CD4-positive, alpha-beta T cell treated with Interferon gamma for 1 hour (primary cell): ENCODE measurements around the gene WASF1.
"Not testable (repeated sequence)": the region's sequence is repeated elsewhere in the genome, so short reads cannot be mapped to it uniquely, and the experiment has no call there.

ENCODE experiments used
- DNase-seq: peaks from one replicate; pipeline ENCODE4 v3.0.0-alpha.2; 2020

WASF1 gene

GRCh38 chr6:110083875-110084585 lies 95.4 kb downstream of the WASF1 start:
- DNase-seq: no peak

- DNase-seq: no peak
Observed at GRCh38 chr6:110075406-110075805, 104.1 kb downstream of the WASF1 start.

DNA sequence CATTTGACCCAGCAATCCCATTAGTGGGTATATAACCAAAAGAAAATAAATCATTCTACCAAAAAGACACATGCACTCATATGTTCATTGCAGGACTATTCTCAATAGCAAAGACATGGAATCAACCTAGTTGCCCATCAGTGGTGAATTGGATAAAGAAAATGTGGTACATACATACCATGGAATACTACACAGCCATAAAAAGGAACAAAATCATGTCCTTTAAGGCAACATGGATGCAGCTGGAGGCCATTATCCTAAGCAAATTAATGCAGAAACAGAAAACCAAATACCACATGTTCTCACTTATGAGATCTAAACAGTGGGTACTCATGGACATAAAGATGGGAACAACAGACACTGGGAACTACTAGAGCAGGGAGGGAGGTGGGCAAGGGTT lies 106.0 kb downstream of the WASF1 start:
- not testable (repeated sequence) for DNase-seq

- DNase-seq: no peak
Observed at GRCh38 chr6:110068592-110068967, 110.9 kb downstream of the WASF1 start.

DNA sequence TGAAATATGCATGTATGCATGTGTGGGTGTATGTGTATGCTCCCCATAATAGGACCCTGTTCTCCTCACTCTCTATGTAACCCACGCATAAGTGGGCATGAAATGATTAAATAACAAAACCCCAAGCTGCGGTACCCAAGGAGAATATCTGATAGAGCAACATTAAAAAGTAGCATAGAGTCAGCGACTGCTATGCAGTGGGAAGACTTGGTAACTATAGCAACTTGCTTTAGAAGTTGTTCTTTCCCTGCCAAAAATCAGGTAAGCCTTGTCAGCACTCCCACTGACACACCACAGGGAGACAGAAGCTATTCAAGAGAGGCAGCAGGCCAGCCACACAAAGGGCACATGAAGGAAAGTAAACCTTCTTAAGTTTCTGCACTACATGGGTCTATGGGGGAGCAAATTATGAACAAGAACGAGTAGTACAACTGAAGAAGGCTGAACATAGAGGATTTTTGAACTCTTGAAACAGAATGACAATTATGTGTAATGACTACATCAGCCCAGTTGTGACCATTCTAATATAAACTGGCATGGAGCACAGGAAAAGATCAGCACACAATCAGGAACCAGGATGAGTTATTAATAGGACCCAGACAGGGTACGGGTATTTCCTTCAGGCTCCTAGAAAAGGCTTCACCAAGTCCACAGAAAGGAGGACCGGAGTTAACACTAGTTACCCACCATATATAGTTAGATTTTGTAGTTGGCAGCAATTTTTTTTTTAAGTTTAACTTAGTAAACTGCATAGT lies 111.5 kb downstream of the WASF1 start:
- DNase-seq: no peak

DNA sequence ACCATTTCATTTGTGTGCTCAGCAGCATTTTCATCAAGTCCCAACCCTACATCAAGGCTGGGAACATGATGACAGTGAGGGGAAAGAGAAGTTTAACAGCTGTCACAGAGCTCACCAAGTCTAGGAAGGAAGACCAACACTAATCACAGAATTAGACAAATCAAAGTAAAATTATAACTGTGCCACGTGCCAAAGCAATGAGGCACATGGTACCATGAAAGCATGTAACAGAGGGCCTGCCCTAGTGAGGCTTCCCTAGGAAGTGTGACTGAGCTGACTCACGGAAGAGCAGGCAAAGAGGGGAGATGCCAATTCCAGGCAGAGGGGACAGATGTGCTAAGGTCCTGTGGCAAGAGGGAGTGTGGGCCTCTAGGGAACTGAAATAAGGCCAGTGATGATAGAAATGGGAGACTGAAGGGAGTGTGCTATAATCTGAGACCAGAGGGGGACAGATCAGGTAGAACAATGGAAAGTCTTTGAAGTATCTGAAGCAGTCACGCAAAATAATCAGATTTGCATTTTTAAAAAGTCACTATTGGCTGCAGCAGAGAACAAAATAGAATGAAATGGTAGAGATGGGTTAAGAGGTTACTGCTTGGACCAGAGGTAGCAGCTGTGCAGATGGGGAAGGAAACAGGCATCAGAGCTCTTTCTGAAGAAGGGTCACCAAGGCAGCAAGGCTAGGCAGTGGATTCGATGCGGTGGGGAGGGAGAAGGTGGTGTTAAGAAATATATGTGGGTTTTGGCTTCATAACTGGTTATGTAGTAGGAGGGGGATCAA lies 114.5 kb downstream of the WASF1 start:
- no peak for DNase-seq

DNA sequence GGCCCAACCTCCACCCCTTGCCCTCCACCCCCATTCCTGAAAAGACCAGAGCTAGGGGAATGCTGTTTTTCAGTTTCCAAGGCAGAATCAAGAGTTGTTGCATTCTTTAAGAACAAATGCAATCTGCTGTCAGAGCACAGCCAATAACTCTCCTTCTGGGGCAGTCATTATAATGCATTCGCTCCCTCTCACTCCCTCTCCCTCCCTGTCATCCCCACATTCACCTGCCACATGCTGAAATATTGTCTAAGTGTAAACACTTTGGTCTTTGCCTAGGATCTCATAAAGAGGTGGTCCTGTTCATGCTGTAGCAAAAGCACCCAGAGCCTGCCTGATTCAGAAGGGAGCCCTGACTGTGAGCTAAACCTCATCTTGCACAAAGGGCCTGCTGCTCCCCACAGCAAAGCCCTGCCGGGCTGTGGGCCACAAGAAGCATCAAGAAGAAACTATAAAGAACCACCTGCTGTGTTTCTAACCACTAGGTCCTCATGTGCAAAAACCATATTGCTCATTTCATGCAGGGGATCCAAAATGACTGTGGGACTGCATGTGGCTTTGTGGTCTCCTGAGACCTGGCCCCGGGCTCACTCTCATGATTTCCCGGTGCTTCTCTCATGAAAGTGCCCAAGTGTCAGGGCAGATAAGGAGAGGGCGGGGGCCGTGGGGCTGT lies 115.7 kb downstream of the WASF1 start:
- no peak for DNase-seq

DNA sequence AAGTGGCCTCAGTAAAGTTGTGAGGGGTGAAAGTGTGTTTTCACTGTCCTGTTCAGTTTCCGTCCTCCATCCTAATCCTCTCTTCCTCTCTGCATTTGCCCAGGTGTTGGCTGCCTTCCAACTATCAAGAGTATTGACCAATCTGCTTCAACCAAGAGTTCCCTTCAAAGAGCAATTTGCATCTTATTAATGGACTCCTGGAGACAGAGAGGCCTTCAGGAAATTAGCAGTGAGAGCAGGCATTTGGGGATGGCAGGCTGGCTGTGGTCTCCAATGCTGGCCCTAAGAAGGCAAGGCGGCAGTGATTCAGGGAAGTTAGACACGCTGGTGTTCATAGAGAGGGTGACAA lies 124.1 kb downstream of the WASF1 start:
- no peak for DNase-seq

GRCh38 chr6:110054664-110055386 lies 124.6 kb downstream of the WASF1 start:
- DNase-seq: no peak

DNA sequence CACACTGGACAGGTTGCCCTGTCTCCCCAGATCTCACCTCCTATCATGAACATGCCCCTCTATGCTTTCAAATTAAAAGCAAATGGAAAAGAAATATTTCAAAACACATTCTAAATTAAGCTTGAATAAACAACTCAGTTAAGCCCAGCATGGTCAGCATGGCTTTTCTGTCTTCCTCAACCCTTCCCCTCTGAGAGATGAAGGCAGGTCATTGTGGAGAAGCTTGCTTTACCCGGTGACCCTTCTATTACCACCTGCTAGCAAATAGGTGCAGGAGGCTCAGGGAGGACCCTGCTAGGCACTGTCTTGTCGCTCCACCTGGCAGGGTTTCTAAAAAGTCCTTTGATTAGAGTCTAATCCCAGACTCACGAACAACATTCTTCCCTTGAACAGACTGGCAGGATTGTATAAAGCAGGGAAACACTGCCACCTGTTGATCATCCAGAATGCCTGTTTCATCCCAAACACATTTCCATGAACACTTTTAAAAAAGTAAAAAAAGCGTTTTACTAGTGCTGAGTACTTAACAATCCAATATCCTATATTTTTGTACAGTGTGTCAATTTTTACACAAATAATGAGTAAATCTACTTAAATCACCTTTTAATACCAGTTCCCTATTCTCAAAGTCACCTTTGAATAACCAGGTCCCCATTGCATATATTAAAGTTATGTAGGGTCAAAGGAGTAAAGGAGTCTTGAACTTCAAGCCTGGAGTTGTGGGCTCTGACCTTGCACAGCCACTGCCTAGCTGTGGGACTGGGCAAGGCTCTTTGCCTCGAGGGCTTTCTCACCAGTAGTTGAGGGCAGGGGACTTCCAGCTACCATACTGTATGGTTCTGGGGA lies 125.9 kb downstream of the WASF1 start:
- no peak for DNase-seq

DNA sequence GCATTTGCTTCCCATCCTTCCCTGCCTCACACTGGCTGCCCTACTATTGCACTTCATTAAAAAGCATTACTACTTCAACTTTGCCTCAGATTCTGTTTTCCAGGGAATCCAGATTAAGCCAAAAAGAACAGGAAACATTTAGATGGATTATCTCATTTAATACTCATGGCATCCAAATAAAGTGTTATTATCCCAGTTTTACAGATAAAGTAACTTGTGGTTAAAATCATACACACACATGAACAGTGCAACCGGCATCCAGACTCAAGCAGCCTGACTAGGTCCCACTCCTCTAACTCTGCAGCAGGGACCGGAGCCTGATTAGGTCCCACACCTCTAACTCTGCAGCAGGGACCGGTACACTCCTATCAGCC lies 129.0 kb downstream of the WASF1 start:
- DNase-seq: no peak
